Activated CD8-positive, alpha-beta T cell treated with anti-CD3 and anti-CD28 coated beads for 36 hours (primary cell): ENCODE data around the gene DRAP1. TPM values are rescaled to one million over a fixed set of nuclear protein-coding genes. Genes with fewer than 3 reads are reported as not detected.

Experiments used
- ATAC-seq: fragments of 200-7000 bp; cut with Tn5 transposase; one replicate; pipeline ENCODE4 v1.10.0; 2021; ENCODE audit warnings: mild to moderate bottlenecking, moderate library complexity
- CTCF ChIA-PET: fragments of 350-600 bp; sonication (Branson Sonifier 250); formaldehyde crosslinking; loops from one replicate; lab custom pipeline; 2021; ENCODE audit warnings: antibody characterized with exemption; lab: Charles Lee
- POLR2A ChIA-PET: fragments of 350-600 bp; sonication (Branson Sonifier 250); formaldehyde crosslinking; loops from one replicate; lab custom pipeline; 2021; ENCODE audit warnings: antibody characterized with exemption; lab: Charles Lee
- DNase-seq: peaks from one replicate; pipeline ENCODE4 v3.0.0-alpha.2; 2020
- H3K27ac Mint-ChIP-seq: one replicate; pipeline ENCODE4 v1.8.0; 2021; ENCODE audit warnings: mild to moderate bottlenecking, mixed read lengths
- H3K27me3 Mint-ChIP-seq: one replicate; pipeline ENCODE4 v1.8.0; 2021; ENCODE audit warnings: mixed read lengths
- H3K36me3 Mint-ChIP-seq: one replicate; pipeline ENCODE4 v1.8.0; 2021; ENCODE audit warnings: low read depth, mixed read lengths
- H3K4me1 Mint-ChIP-seq: one replicate; pipeline ENCODE4 v1.8.0; 2021; ENCODE audit warnings: low read depth, mixed read lengths
- H3K4me3 Mint-ChIP-seq: one replicate; pipeline ENCODE4 v1.8.0; 2021; ENCODE audit warnings: mild to moderate bottlenecking, moderate library complexity, mixed read lengths
- H3K9me3 Mint-ChIP-seq: one replicate; pipeline ENCODE4 v1.8.0; 2021; ENCODE audit warnings: mixed read lengths
- intact Hi-C: fragments of 100-400 bp; cut with micrococcal nuclease; formaldehyde crosslinking; loops from one replicate; pipeline ENCODE4 v1.10.0; 2022
- total RNA-seq, 2 experiments: library from RNA; stranded (reverse); gene quantifications; one replicate each; pipeline ENCODE4 v1.2.3, GENCODE V29; 2021
- TF ChIP-seq, protein P1 (sequence below): fragments of 200-600 bp; IDR thresholded peaks from one replicate; pipeline ENCODE4 v1.8.0; 2022; ENCODE audit warnings: antibody characterized with exemption, mild to moderate bottlenecking

DRAP1 gene
- total RNA-seq, 2 experiments from 2014 or later: 135 TPM

DNA sequence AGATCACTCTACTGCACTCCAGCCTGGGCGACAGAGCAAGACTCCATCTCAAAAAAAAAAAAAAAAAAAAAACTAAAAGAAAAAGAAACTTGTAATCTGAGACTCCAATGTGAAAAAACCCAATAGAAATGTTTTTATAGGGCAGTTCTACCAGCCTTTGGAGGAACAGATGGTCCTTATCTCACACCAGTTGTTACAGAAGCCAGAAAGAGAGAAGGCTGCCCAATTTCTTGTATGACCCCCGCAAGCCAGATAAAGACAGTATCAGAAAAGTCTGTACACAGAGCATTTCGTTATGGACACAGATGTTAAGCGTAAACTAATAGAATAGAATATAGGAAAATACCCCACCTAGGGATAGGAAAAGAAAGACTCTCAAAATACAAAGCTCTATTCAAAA lies 14.8 kb downstream of the DRAP1 start:
- Mint-ChIP-seq H3K27ac (no peak overlapping the region), H3K9me3 (no peaks in the 10 kb centered on the region), H3K4me3 (no peak overlapping the region), H3K36me3 (no peaks in the 10 kb centered on the region), H3K27me3 (no peaks in the 10 kb centered on the region), H3K4me1 (peaks cover 24% of the 10 kb centered on the region)
- intact Hi-C loops: no loop called here
- DNase-seq: no peak
- ATAC-seq: no peak
- POLR2A ChIA-PET: interaction anchor here (0.6 kb wide), 1 partner anchor 44 kb away, joined by 3 read pairs; no protein-coding TSS in a partner anchor
- TF ChIP-seq, protein P1, sequence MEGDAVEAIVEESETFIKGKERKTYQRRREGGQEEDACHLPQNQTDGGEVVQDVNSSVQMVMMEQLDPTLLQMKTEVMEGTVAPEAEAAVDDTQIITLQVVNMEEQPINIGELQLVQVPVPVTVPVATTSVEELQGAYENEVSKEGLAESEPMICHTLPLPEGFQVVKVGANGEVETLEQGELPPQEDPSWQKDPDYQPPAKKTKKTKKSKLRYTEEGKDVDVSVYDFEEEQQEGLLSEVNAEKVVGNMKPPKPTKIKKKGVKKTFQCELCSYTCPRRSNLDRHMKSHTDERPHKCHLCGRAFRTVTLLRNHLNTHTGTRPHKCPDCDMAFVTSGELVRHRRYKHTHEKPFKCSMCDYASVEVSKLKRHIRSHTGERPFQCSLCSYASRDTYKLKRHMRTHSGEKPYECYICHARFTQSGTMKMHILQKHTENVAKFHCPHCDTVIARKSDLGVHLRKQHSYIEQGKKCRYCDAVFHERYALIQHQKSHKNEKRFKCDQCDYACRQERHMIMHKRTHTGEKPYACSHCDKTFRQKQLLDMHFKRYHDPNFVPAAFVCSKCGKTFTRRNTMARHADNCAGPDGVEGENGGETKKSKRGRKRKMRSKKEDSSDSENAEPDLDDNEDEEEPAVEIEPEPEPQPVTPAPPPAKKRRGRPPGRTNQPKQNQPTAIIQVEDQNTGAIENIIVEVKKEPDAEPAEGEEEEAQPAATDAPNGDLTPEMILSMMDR: no peak
- CTCF ChIA-PET: interaction anchor here (0.6 to 3.0 kb wide), 3 partner anchors 11 to 58 kb away, joined by 3 to 8 read pairs (median 4); no protein-coding TSS in a partner anchor

GRCh38 chr11:65937766-65938165 lies 18.5 kb downstream of the DRAP1 start:
- TF ChIP-seq, protein P1: no peak
- Mint-ChIP-seq H3K9me3 (no peaks in the 10 kb centered on the region), H3K27ac (no peak overlapping the region), H3K4me1 (peaks cover 3% of the 10 kb centered on the region), H3K27me3 (no peaks in the 10 kb centered on the region), H3K36me3 (no peaks in the 10 kb centered on the region), H3K4me3 (no peak overlapping the region)
- ATAC-seq (no peak), DNase-seq (no peak)
- POLR2A ChIA-PET: interaction anchor here (1.1 kb wide), 1 partner anchor 9 kb away, joined by 3 read pairs; no protein-coding TSS in a partner anchor
- intact Hi-C loops: no loop called here
- CTCF ChIA-PET: interaction anchor here (0.7 to 1.5 kb wide), 4 partner anchors 40 to 86 kb away, joined by 3 to 7 read pairs (median 4); no protein-coding TSS in a partner anchor

DNA sequence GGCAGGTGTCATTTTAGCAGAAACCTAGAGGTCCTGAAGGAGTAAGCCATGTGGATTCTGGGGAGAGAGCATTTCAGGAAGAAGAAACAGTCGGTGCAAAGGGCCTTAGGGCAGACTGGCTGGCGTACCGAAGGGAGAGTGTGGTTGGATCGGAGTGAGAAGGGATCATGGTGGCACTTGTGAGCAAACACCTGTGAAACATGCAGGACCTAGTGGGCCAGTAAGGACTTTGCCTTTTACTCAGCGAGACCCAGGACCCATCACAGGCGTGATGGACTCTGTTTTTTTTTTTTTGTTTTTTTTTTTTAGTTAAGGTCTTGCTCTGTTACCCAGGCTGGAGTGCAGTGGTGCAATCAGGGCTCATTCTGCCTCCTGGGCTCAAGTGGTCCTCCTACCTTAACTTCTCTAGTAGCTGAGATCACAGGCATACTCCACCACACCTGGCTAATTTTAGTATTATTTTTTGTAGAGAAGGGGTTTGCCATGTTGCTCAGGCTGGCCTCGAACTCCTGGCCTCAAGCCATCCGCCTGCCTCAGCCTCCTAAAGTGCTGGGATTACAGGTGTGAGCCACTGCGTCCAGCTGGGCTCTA lies 22.6 kb downstream of the DRAP1 start:
- DNase-seq (no peak), ATAC-seq (no peak)
- intact Hi-C loops: no loop called here
- Mint-ChIP-seq H3K4me3 (no peak overlapping the region), H3K9me3 (no peaks in the 10 kb centered on the region), H3K27ac (no peak overlapping the region), H3K4me1 (peaks cover 3% of the 10 kb centered on the region), H3K36me3 (no peaks in the 10 kb centered on the region), H3K27me3 (no peaks in the 10 kb centered on the region)
- TF ChIP-seq, protein P1: no peak
- CTCF ChIA-PET: interaction anchor here (1.1 kb wide), 1 partner anchor 162 kb away, joined by 3 read pairs; no protein-coding TSS in a partner anchor
- POLR2A ChIA-PET: interaction anchor here (0.6 kb wide), 1 partner anchor 22 kb away, joined by 3 read pairs; no protein-coding TSS in a partner anchor

DNA sequence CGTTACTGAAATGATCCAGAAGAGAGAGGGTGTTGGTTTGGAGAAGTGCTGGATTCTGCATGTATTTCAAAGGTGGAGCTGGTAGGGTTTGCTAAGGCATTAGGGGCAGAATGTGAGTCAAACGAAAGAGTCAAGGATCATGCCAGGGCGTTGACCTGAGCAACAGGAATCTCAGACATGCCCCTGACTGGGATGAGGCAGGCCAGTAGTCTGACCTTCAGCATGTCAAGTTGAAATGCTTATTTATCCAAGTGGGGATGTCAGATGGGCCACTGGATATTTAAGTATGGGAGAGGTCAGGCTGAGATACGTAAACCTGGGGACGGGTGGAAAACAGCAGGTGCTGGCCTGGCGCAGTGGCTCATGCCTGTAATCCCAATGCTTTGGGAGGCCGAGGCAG lies 23.3 kb downstream of the DRAP1 start:
- Mint-ChIP-seq H3K9me3 (no peaks in the 10 kb centered on the region), H3K27me3 (no peaks in the 10 kb centered on the region), H3K4me1 (peaks cover 3% of the 10 kb centered on the region), H3K27ac (no peak overlapping the region), H3K4me3 (no peak overlapping the region), H3K36me3 (no peaks in the 10 kb centered on the region)
- TF ChIP-seq, protein P1: no peak
- intact Hi-C loops: no loop called here
- DNase-seq (no peak), ATAC-seq (no peak)
- ChIA-PET POLR2A (no interaction called here), CTCF (interaction anchor here (1.2 kb wide), 1 partner anchor 11 kb away, joined by 3 read pairs; no protein-coding TSS in a partner anchor)

GRCh38 chr11:65944191-65944590 lies 25.0 kb downstream of the DRAP1 start:
- H3K4me3 Mint-ChIP-seq: no peak overlapping the region
- no peak for DNase-seq
- ChIA-PET POLR2A (interaction anchor here (1.0 kb wide), 1 partner anchor 36 kb away, joined by 4 read pairs; no protein-coding TSS in a partner anchor), CTCF (interaction anchor here (0.8 to 1.5 kb wide), 4 partner anchors 8 to 101 kb away, joined by 3 to 5 read pairs (median 3); no protein-coding TSS in a partner anchor)
- TF ChIP-seq, protein P1: no peak
- H3K36me3 Mint-ChIP-seq: no peaks in the 10 kb centered on the region
- H3K4me1 Mint-ChIP-seq: peaks cover 3% of the 10 kb centered on the region
- no peak overlapping the region for H3K27ac Mint-ChIP-seq
- intact Hi-C loops: no loop called here
- ATAC-seq: no peak
- H3K9me3 Mint-ChIP-seq: no peaks in the 10 kb centered on the region
- no peaks in the 10 kb centered on the region for H3K27me3 Mint-ChIP-seq
